Neural progenitor cell (in vitro differentiated cells): ENCODE data around the gene INS.

Experiments
- EZH2 ChIP-seq: fragments of 200-600 bp; sonication (generic); IDR thresholded peaks from 2 replicates; pipeline ENCODE4 v1.6.1; 2017; ENCODE audit warnings: antibody characterized with exemption, mild to moderate bottlenecking, moderate library complexity
- EZH2phosphoT487 ChIP-seq: fragments of 200-600 bp; sonication (generic); IDR thresholded peaks from 2 replicates; pipeline ENCODE4 v1.6.1; 2017; ENCODE audit warnings: antibody characterized with exemption
- TF ChIP-seq, protein P1 (sequence below): fragments of 200-600 bp; sonication (generic); IDR thresholded peaks from 2 replicates; pipeline ENCODE4 v1.5.1; 2017; ENCODE audit warnings: antibody characterized with exemption, mild to moderate bottlenecking

DNA sequence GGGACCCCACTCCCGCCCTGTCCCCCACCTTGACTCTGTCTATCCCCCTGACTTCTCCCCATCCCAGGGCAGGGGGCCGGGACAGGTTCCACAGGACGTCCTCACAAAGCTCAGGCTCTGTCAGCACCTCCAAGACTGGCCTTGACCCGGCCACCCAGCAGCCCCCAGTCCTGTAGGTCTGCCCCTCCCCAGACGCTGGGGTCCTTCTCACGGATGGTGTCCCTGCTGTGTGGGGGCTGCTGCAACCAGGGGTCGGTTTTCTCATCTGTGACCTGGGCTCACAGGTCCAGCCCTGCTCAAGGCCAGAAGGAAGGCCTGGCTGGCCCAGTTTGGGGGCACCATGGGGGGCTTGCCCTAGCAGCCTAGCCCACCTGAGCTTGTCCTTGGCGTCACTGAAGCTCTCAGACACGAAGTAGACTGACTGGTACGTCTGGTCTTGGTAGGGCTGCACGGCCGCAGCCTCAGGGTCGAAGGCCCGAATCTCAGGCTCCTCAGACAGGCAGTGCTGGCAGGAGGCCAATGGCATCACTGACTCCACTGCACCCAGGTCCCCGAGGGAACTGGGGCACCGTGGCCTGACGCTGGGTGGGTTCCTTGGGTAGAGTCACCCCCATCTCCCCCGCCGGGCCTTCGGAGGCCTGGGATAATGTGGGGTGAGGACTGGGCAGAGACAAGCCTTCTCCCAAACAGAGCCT, 4.0 kb upstream of the INS start:
- TF ChIP-seq, protein P1, sequence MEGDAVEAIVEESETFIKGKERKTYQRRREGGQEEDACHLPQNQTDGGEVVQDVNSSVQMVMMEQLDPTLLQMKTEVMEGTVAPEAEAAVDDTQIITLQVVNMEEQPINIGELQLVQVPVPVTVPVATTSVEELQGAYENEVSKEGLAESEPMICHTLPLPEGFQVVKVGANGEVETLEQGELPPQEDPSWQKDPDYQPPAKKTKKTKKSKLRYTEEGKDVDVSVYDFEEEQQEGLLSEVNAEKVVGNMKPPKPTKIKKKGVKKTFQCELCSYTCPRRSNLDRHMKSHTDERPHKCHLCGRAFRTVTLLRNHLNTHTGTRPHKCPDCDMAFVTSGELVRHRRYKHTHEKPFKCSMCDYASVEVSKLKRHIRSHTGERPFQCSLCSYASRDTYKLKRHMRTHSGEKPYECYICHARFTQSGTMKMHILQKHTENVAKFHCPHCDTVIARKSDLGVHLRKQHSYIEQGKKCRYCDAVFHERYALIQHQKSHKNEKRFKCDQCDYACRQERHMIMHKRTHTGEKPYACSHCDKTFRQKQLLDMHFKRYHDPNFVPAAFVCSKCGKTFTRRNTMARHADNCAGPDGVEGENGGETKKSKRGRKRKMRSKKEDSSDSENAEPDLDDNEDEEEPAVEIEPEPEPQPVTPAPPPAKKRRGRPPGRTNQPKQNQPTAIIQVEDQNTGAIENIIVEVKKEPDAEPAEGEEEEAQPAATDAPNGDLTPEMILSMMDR: no peak
- TF ChIP-seq EZH2phosphoT487 (no peak), EZH2 (no peak)
